Measurements from ENCODE around the gene E2F4.

- no peak for TF ChIP-seq FOXM1 (IDR thresholded peaks at IDR 0.05; ENCODE audit: borderline replicate concordance)
- no peak for TF ChIP-seq BHLHE40 (IDR thresholded peaks at IDR 0.05; ENCODE audit: borderline replicate concordance)
- no peak for TF ChIP-seq HDGF (IDR thresholded peaks at IDR 0.05; ENCODE audit: borderline replicate concordance)
Measured at GRCh38 chr16:67202426-67202825, 10.5 kb downstream of the E2F4 start.

Measured in HEK293T (cell line).